K562 (cell line): ENCODE results near the gene FAM53B. TPM values are rescaled to one million over a fixed set of nuclear protein-coding genes. Genes with fewer than 3 reads are reported as not detected.

Experiments used
- ATAC-seq: fragments of 200-7000 bp; cut with Tn5 transposase; 3 replicates; pipeline ENCODE4 v1.9.1; 2020; ENCODE audit warnings: moderate library complexity
- BruUV-seq: library from RNA; stranded (reverse); fragments of 400-500 nt; replicated peaks from 2 replicates; lab custom pipeline; 2021; lab: Mats Ljungman, UMichigan
- CTCF ChIA-PET: fragments of 300-600 bp; formaldehyde crosslinking; extraction: SDS; loops from one replicate; lab custom pipeline; 2021; ENCODE audit warnings: low intra/inter-chr PET ratio; lab: Yijun Ruan, JAX
- POLR2A ChIA-PET: fragments of 300-600, 350-650 bp; sonication (Branson Sonifier 250); formaldehyde crosslinking; extraction: SDS; loops from one replicate; lab custom pipeline; 2021; ENCODE audit warnings: antibody characterized with exemption, inconsistent platforms; lab: Yijun Ruan, JAX
- DNase-seq, 4 experiments: peaks; one replicate each; pipeline versions ENCODE4 v3.0.0 to v3.0.0-alpha.2; 2011 to 2018; ENCODE audit warnings: low spot score in 3 of 4, mixed read lengths in 3 of 4; ENCODE audit errors: extremely low read depth in 1 of 4
- FAIRE-seq: peaks from 2 replicates; lab custom pipeline; 2011; peaks lifted over from hg19 to GRCh38; lab: Jason Lieb, UNC
- H2AFZ ChIP-seq: 2 replicates; pipeline ENCODE4 v1.6.0; 2011; ENCODE audit warnings: low read depth, low read length, control low read depth, inconsistent platforms
- H3K27ac ChIP-seq: fragments of 200-600 bp; 3 replicates; pipeline ENCODE4 v1.8.0; 2011; ENCODE audit warnings: low read depth, mild to moderate bottlenecking, control low read depth, inconsistent platforms, low read length, moderate library complexity, mixed read lengths; ENCODE audit errors: extremely low read depth
- H3K27me3 ChIP-seq, 2 experiments: fragments of 300-600 bp in 1 of 2; 2 replicates in 1 of 2; 3 replicates in 1 of 2; pipeline versions ENCODE4 v1.6.0 to v1.8.0; 2011; ENCODE audit warnings: inconsistent platforms in 2 of 2, low read length in 2 of 2, mild to moderate bottlenecking in 1 of 2, mixed read lengths in 1 of 2, moderate library complexity in 1 of 2; ENCODE audit not compliant: control insufficient read depth in 2 of 2, insufficient read depth in 2 of 2
- H3K36me3 ChIP-seq: fragments of 300-600 bp; 3 replicates; pipeline ENCODE4 v1.8.0; 2011; ENCODE audit warnings: mild to moderate bottlenecking, low read length, inconsistent platforms; ENCODE audit not compliant: control insufficient read depth, insufficient read depth
- H3K4me1 ChIP-seq, 2 experiments: fragments of 200-600 bp in 1 of 2; replicated peaks in 1 of 2; 2 replicates in 1 of 2; 3 replicates in 1 of 2; pipeline versions ENCODE4 v1.5.1 to v1.8.0; 2011; ENCODE audit warnings: inconsistent platforms in 2 of 2, low read length in 2 of 2, mild to moderate bottlenecking in 1 of 2, mixed read lengths in 1 of 2, moderate library complexity in 1 of 2; ENCODE audit not compliant: control insufficient read depth in 2 of 2, insufficient read depth in 2 of 2
- H3K4me2 ChIP-seq: 2 replicates; pipeline ENCODE4 v1.6.1; 2011; ENCODE audit warnings: low read length, control low read depth, inconsistent platforms, mixed read lengths; ENCODE audit not compliant: insufficient read depth
- H3K4me3 ChIP-seq: fragments of 200-600 bp; sonication (generic), shearing (Covaris generic); 2 replicates; pipeline ENCODE4 v1.5.1; 2016; ENCODE audit warnings: control low read depth, inconsistent platforms
- H3K79me2 ChIP-seq: fragments of 200-600 bp; 3 replicates; pipeline ENCODE4 v1.8.0; 2011; ENCODE audit warnings: low read length, inconsistent platforms; ENCODE audit not compliant: control insufficient read depth, insufficient read depth
- H3K9ac ChIP-seq, 2 experiments: 2 replicates each; pipeline versions ENCODE4 v1.6.0 to v1.6.1; 2011; ENCODE audit warnings: low read depth in 2 of 2, low read length in 2 of 2, control low read depth in 1 of 2, inconsistent platforms in 1 of 2, mild to moderate bottlenecking in 1 of 2, mixed read lengths in 1 of 2; ENCODE audit not compliant: insufficient read depth in 1 of 2
- H3K9me1 ChIP-seq: one replicate; pipeline ENCODE4 v1.6.0; 2011; ENCODE audit warnings: inconsistent platforms, mild to moderate bottlenecking, low read length, moderate library complexity; ENCODE audit not compliant: control insufficient read depth, insufficient read depth
- H3K9me3 ChIP-seq: replicated peaks from 2 replicates; pipeline ENCODE4 v1.5.1; 2011; ENCODE audit warnings: low read depth, low read length, inconsistent platforms; ENCODE audit not compliant: control insufficient read depth, insufficient read depth
- H4K20me1 ChIP-seq: replicated peaks from 2 replicates; pipeline ENCODE4 v1.6.1; 2011; ENCODE audit warnings: low read length, inconsistent platforms, mixed read lengths; ENCODE audit not compliant: control insufficient read depth, insufficient read depth
- BRD4 ChIP-seq: fragments of 200-600 bp; sonication (generic); IDR thresholded peaks from 2 replicates; pipeline ENCODE4 v1.6.1; 2017; ENCODE audit warnings: inconsistent platforms
- CREB3 ChIP-seq: fragments of 450-650 bp; conservative IDR thresholded peaks from 2 replicates; pipeline ENCODE4 v1.6.1; 2016; ENCODE audit warnings: missing genetic modification characterization, low read depth, mild to moderate bottlenecking, missing compliant biosample characterization, moderate library complexity
- CTCF ChIP-seq, 3 experiments: IDR thresholded peaks in 2 of 3; conservative IDR thresholded peaks in 1 of 3; 2 replicates each; pipeline ENCODE4 v1.5.1; 2011 to 2012; ENCODE audit warnings: low read length in 3 of 3, mild to moderate bottlenecking in 3 of 3, control low read depth in 2 of 3, improper control_type of control experiment in 1 of 3, inconsistent platforms in 1 of 3, low read depth in 1 of 3, mixed read lengths in 1 of 3, moderate library complexity in 1 of 3; ENCODE audit not compliant: insufficient read depth in 2 of 3
- DMBX1 ChIP-seq: fragments of 250-450 bp; sonication (Bioruptor Pico); IDR thresholded peaks from 2 replicates; pipeline ENCODE4 v1.8.0; 2022; ENCODE audit warnings: inconsistent platforms, mild to moderate bottlenecking, moderate library complexity, borderline replicate concordance
- HOMEZ ChIP-seq: fragments of 250-450 bp; sonication (Bioruptor Pico); IDR thresholded peaks from 2 replicates; pipeline ENCODE4 v1.4.0; 2020; ENCODE audit warnings: mild to moderate bottlenecking, moderate library complexity
- MAX ChIP-seq: sonication (generic); formaldehyde crosslinking; IDR thresholded peaks from 2 replicates; pipeline ENCODE4 v1.9.0; 2022; ENCODE audit warnings: mild to moderate bottlenecking, missing genetic modification reagents
- PCBP1 ChIP-seq: fragments of 200-400 bp; formaldehyde crosslinking; IDR thresholded peaks from 2 replicates; pipeline ENCODE4 v1.6.1; 2018; ENCODE audit warnings: mild to moderate bottlenecking, low read depth, low read length; ENCODE audit not compliant: poor library complexity, severe bottlenecking
- POLR2B ChIP-seq: fragments of 450-650 bp; IDR thresholded peaks from 2 replicates; pipeline ENCODE4 v1.6.1; 2018; ENCODE audit warnings: low read depth; ENCODE audit not compliant: partially characterized antibody
- RNF2 ChIP-seq: sonication (generic); IDR thresholded peaks from 2 replicates; pipeline ENCODE4 v1.6.1; 2016
- SIRT6 ChIP-seq: IDR thresholded peaks from one replicate; pipeline ENCODE4 v1.6.1; 2012; ENCODE audit warnings: low read depth, mild to moderate bottlenecking, control low read depth, inconsistent platforms, low read length, moderate library complexity
- SUPT5H ChIP-seq: fragments of 450-650 bp; IDR thresholded peaks from 2 replicates; pipeline ENCODE4 v1.6.1; 2016
- TAF15 ChIP-seq: fragments of 200-400 bp; formaldehyde crosslinking; IDR thresholded peaks from 2 replicates; pipeline ENCODE4 v1.6.1; 2017; ENCODE audit warnings: mild to moderate bottlenecking, low read depth, low read length, moderate library complexity
- TAF7 ChIP-seq: fragments of 450-650 bp; IDR thresholded peaks from 2 replicates; pipeline ENCODE4 v1.6.1; 2016; ENCODE audit warnings: missing genetic modification characterization, missing compliant biosample characterization
- TFAM ChIP-seq: fragments of 250-450 bp; sonication (Bioruptor Pico); conservative IDR thresholded peaks from 2 replicates; pipeline ENCODE4 v1.5.0; 2021; ENCODE audit warnings: mild to moderate bottlenecking, moderate library complexity
- ZKSCAN3 ChIP-seq: fragments of 250-450 bp; sonication (Bioruptor Pico); IDR thresholded peaks from 2 replicates; pipeline ENCODE4 v1.4.0; 2020
- ZNF146 ChIP-seq: IDR thresholded peaks from one replicate; pipeline ENCODE4 v1.6.1; 2018; ENCODE audit warnings: missing compliant biosample characterization; ENCODE audit not compliant: unreplicated experiment
- ZNF449 ChIP-seq: fragments of 250-450 bp; sonication (Bioruptor Pico); IDR thresholded peaks from 2 replicates; pipeline ENCODE4 v1.8.0; 2022; ENCODE audit warnings: moderate library complexity, mild to moderate bottlenecking, inconsistent platforms
- WGBS: fragments of 100-300 bp; shearing (Covaris generic); methylation state at CpG from one replicate; pipeline ENCODE4 v1.1.6; 2016; ENCODE audit warnings: low coverage, mixed read lengths; ENCODE audit not compliant: insufficient coverage; ENCODE audit errors: missing lambda C conversion rate; 5-methylcytosine and 5-hydroxymethylcytosine counted together
- in situ Hi-C: fragments of 300-500 bp; cut with MboI; formaldehyde crosslinking; loops from 4 replicates; pipeline ENCODE4 v1.15.0; 2018; ENCODE audit warnings: inconsistent platforms, mixed read lengths
- intact Hi-C: fragments of 100-400 bp; cut with micrococcal nuclease; formaldehyde crosslinking; loops from 2 replicates; pipeline ENCODE4 v1.14.2; 2022
- polyA plus RNA-seq, 8 experiments: library from polyadenylated mRNA; depleted of rRNA in 4 of 8; stranded (reverse) in 5 of 8; unstranded in 3 of 8; fragments of >200 nt; fragmentation: Nextera tagmentation in 2 of 8; fragmentation: Illumina TruSeq in 1 of 8; extraction: Ambion mirVana in 2 of 8; extraction: Trizol in 1 of 8; gene quantifications; 2 replicates each; pipeline versions ENCODE4 v1.2.1 to v1.2.3, GENCODE V29; 2011 to 2014; ENCODE audit warnings: inconsistent platforms in 1 of 8, missing spikeins in 1 of 8
- total RNA-seq, 7 experiments: library from RNA; depleted of rRNA in 6 of 7; stranded (reverse); fragments of >200 nt in 6 of 7; fragmentation: Illumina TruSeq in 2 of 7; extraction: Trizol in 2 of 7; gene quantifications; 2 replicates each; pipeline versions ENCODE4 v1.2.1 to v1.2.3, GENCODE V29; 2011 to 2021; ENCODE audit warnings: low replicate concordance in 1 of 7

Gene FAM53B
- total and polyA plus RNA-seq, 9 of the 15 experiments (the other 6 are each of a cell fraction or from before 2014, with no cell fraction given) = 0.03 to 16.5 (median 5.0) TPM

GRCh38 chr10:124737708-124738107 lies 6.5 kb downstream of the FAM53B start:
- ATAC-seq (no peak), FAIRE-seq (no peak)
- intact Hi-C loops = no loop called here

More at GRCh38 chr10:124737708-124738107, 6.5 kb downstream of the FAM53B start:
- H3K9me1 ChIP-seq = no peaks in the 10 kb centered on the region
- TF ChIP-seq SIRT6 = no peak
- no peak for TF ChIP-seq CTCF (IDR thresholded peaks at IDR 0.05 in 2 of 3, conservative IDR thresholded peaks at IDR 0.05 in 1 of 3; ENCODE audit: insufficient read depth in 2 of 3, low read depth in 1 of 3, low read length in 3 of 3)
- TF ChIP-seq DMBX1 (CRISPR knock-in tag) = no peak
- TF ChIP-seq TAF15 = no peak
- TF ChIP-seq TAF7 (tag) = no peak
- TF ChIP-seq ZKSCAN3 (CRISPR knock-in tag) = no peak
- no peak for TF ChIP-seq POLR2B
- no peak for TF ChIP-seq MAX (CRISPR knock-in tag)
- no peak for TF ChIP-seq ZNF146
- no peak for TF ChIP-seq HOMEZ (CRISPR knock-in tag)
- no peak for TF ChIP-seq TFAM (CRISPR knock-in tag)
- TF ChIP-seq CREB3 = no peak
- TF ChIP-seq RNF2 = no peak
- TF ChIP-seq ZNF449 (CRISPR knock-in tag) = no peak
- no peak for TF ChIP-seq BRD4
- no peak for TF ChIP-seq PCBP1
- no peak for TF ChIP-seq SUPT5H
- TF ChIP-seq, all 486 proteins: peak for 0
- H3K36me3 ChIP-seq = peaks cover 8% of the 10 kb centered on the region; the same call in 1 of the 3 replicates
- no peak for DNase-seq
- peaks cover 25 to 30% of the 10 kb centered on the region in 2 experiments; a peak in 4 of 5 replicates for H3K4me1 ChIP-seq
- no TSS peak for BruUV-seq
- H2AFZ ChIP-seq = no peak overlapping the region
- WGBS = 63% methylated on average over 1 of the region's 2 CpGs
- no peak overlapping the region for H3K4me3 ChIP-seq
- no peaks in the 10 kb centered on the region for H3K27me3 ChIP-seq
- peaks cover 23% of the 10 kb centered on the region; the same call in 1 of the 2 replicates for H4K20me1 ChIP-seq
- no peak overlapping the region for H3K4me2 ChIP-seq
- POLR2A ChIA-PET = interaction anchor here (1.1 kb wide), 1 partner anchor 11 kb away, joined by 3 read pairs; no protein-coding TSS in a partner anchor
- H3K79me2 ChIP-seq = peaks cover 63% of the 10 kb centered on the region
- in situ Hi-C loops = no loop called here
- H3K9ac ChIP-seq = no peak overlapping the region
- no peak overlapping the region for H3K27ac ChIP-seq
- no peaks in the 10 kb centered on the region for H3K9me3 ChIP-seq
- CTCF ChIA-PET = no interaction called here
